Measurements from ENCODE around the gene ITGBL1.

DNA sequence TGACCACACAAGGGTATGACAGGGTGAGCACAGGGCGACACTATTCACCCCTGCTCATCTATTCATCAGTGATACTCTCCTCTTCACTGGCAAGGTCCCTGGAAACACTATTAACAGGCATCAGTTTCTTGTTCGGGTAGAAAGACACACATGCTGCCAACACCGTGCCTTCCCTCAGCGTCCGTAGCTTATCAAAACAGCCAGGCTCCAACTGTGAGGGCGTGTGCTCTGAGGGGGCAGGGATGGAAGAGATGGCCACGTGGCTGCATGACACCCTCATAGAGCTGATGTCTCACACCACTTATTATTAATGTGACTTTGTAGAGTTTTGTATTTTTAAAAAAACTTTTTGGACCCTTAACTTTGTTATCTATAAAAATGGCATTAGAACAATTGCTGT, 160.3 kb downstream of the ITGBL1 start:
- TF ChIP-seq MXI1 (IDR thresholded peaks at IDR 0.05; ENCODE audit: borderline replicate concordance, low read depth, low read length) (no peak), MAFK (IDR thresholded peaks at IDR 0.05; ENCODE audit: low read depth, low read length) (no peak), RAD21 (IDR thresholded peaks at IDR 0.05; ENCODE audit: low read length) (no peak), POLR2A (IDR thresholded peaks at IDR 0.05; ENCODE audit: low read depth, low read length) (no peak), CTCF (conservative IDR thresholded peaks at IDR 0.05; ENCODE audit: low read depth, low read length) (no peak), RFX5 (IDR thresholded peaks at IDR 0.05; ENCODE audit: low read depth, low read length) (no peak), USF2 (IDR thresholded peaks at IDR 0.05; ENCODE audit: low read depth, low read length) (no peak), CEBPB (IDR thresholded peaks at IDR 0.05; ENCODE audit: low read depth, low read length) (no peak), RCOR1 (IDR thresholded peaks at IDR 0.05; ENCODE audit: insufficient replicate concordance, low read length) (no peak), BHLHE40 (IDR thresholded peaks at IDR 0.05; ENCODE audit: low read depth, low read length) (no peak), NFE2L2 (IDR thresholded peaks at IDR 0.05; ENCODE audit: low read depth, low read length) (no peak), MAZ (IDR thresholded peaks at IDR 0.05; ENCODE audit: borderline replicate concordance, low read depth, low read length) (no peak), CHD1 (IDR thresholded peaks at IDR 0.05; ENCODE audit: low read depth, low read length) (no peak), FOS (IDR thresholded peaks at IDR 0.05; ENCODE audit: low read depth, low read length) (no peak)

All from IMR-90 (cell line).